ENCODE data around the gene ATP11A. TPM values are rescaled to one million over a fixed set of nuclear protein-coding genes. Genes with fewer than 3 reads are reported as not detected.
"Not testable (repeated sequence)": the region's sequence is repeated elsewhere in the genome, so short reads cannot be mapped to it uniquely, and the experiment has no call there.

Gene ATP11A
- total and polyA plus RNA-seq, 11 donors, result 20.5 to 146 (median 91.2) TPM

DNA sequence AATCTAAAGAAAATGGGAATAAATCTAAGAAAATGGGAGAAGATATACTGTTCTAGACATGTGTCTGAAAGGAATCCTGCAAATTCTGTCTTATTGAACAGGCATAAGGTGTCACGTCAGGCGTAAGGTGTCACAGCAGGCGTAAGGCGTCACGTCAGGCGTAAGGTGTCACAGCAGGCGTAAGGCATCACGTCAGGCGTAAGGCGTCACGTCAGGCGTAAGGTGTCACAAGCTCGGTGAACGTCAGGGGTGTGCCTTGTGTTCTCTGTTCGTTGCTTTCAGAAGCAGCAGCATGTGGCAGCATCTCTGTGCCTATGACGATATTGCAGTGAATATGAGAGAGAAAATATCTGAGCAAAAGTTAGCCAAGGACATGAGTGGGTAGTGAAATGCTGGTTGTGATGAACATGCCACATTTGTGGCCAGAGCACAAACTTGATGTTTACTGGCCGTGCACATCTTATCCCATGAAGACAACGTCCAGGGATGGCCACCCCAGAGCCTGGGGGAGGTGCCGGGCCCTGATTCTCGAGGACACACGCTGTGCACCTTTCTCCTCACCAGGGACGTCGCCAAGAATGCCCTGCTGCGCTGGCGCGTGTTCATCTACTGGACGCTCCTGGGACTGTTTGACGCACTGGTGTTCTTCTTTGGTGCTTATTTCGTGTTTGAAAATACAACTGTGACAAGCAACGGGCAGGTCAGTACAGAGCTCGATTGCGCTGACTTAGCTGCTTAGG, 172.2 kb downstream of the ATP11A start:
- Histone ChIP-seq H3K36me3 (peaks cover 0 to 74% (median 70%) of the 10 kb centered on the region in 9 donors), H3K9me3 (no peaks in the 10 kb centered on the region), H3K4me1 (peaks cover 0 to 4% (median 0%) of the 10 kb centered on the region in 12 donors), H3K27ac (no peak overlapping the region), H3K27me3 (no peaks in the 10 kb centered on the region), H3K4me3 (no peak overlapping the region)
- DNase-seq, result no peak
- TF ChIP-seq CTCF (IDR thresholded peaks at IDR 0.05) (no peak), POLR2A (IDR thresholded peaks at IDR 0.05) (no peak)
- 82 to 91% (median 88%) methylated on average over 32 of the region's 32 CpGs for WGBS, 4 donors
- no peak for ATAC-seq
- intact Hi-C loops (cut with DNase I), result no loop called here

GRCh38 chr13:112863356-112863755, 173.5 kb downstream of the ATP11A start:
- peaks cover 0 to 74% (median 70%) of the 10 kb centered on the region in 9 donors for H3K36me3 ChIP-seq
- H3K27ac ChIP-seq; intact Hi-C loops (cut with DNase I); ATAC-seq; H3K27me3 ChIP-seq; H3K9me3 ChIP-seq; H3K4me1 ChIP-seq; DNase-seq; H3K4me3 ChIP-seq: not testable (repeated sequence)
- WGBS, 4 donors, result 90 to 97% (median 96%) methylated on average over 12 to 17 of the region's 17 CpGs

DNA sequence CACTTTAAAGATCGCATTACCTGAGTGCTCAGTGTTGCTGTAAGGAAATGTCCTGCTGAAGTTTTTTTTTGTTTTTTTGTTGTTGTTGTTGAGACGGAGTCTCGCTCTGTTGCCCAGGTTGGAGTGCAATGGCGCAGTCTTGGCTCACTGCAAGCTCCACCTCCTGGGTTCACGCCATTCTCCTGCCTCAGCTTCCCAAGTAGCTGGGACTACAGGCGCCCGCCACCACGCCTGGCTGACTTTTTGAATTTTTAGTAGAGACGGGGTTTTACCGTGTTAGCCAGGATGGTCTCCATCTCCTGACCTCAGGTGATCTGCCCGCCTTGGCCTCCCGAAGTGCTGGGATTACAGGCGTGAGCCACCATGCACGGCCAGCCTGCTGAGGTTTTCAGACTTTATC, 175.6 kb downstream of the ATP11A start:
- H3K27me3 ChIP-seq; H3K9me3 ChIP-seq; intact Hi-C loops (cut with DNase I); ATAC-seq; H3K27ac ChIP-seq; DNase-seq; H3K4me3 ChIP-seq; H3K4me1 ChIP-seq: not testable (repeated sequence)
- peaks cover 0 to 74% (median 63%) of the 10 kb centered on the region in 9 donors for H3K36me3 ChIP-seq
- WGBS, 4 donors, result 83 to 94% (median 88%) methylated on average over 14 of the region's 14 CpGs

DNA sequence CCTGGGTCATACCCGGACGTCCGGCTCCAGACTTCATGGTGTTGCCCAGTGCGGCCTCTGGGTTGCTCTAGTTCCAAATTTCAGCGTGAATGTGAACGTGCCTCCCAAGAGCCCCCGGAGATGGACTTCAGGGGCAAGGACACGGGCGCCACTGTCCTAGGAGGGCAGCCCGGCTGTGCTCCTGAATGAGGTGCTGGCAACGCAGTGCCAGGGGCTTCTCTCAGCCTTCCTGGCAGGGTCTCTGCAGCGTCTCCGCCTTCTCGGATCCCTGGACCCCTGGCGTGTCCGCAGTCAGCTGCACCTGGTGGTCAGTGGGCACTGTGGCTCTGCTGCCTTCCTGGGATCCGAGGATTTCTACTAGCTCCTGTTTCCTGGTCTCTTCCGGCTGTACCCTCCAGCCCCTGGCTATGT, 177.5 kb downstream of the ATP11A start:
- intact Hi-C loops (cut with DNase I), result no loop called here
- TF ChIP-seq POLR2A (IDR thresholded peaks at IDR 0.05), result no peak
- no peak for TF ChIP-seq CTCF (IDR thresholded peaks at IDR 0.05)
- no peak overlapping the region for H3K4me3 ChIP-seq
- ATAC-seq, result no peak
- no peaks in the 10 kb centered on the region for H3K4me1 ChIP-seq
- no peaks in the 10 kb centered on the region for H3K27me3 ChIP-seq
- WGBS, 4 donors, result 93 to 98% (median 95%) methylated on average over 17 to 18 of the region's 18 CpGs
- peaks cover 0 to 63% (median 51%) of the 10 kb centered on the region in 9 donors for H3K36me3 ChIP-seq
- no peak overlapping the region for H3K27ac ChIP-seq
- peak in 1 of 5 donors; percentile 10 for DNase-seq
- H3K9me3 ChIP-seq, result no peaks in the 10 kb centered on the region

- no peak for TF ChIP-seq CTCF (IDR thresholded peaks at IDR 0.05)
- TF ChIP-seq POLR2A (IDR thresholded peaks at IDR 0.05), result no peak
- Histone ChIP-seq H3K9me3 (no peaks in the 10 kb centered on the region), H3K36me3 (peaks cover 0 to 60% (median 47%) of the 10 kb centered on the region in 9 donors), H3K4me3 (no peak overlapping the region), H3K27me3 (no peaks in the 10 kb centered on the region), H3K27ac (no peak overlapping the region), H3K4me1 (no peaks in the 10 kb centered on the region)
- 92 to 95% (median 94%) methylated on average over 5 of the region's 5 CpGs for WGBS, 4 donors
- intact Hi-C loops (cut with DNase I), result no loop called here
- ATAC-seq (no peak), DNase-seq (no peak)
Observed at GRCh38 chr13:112868308-112868707, 178.5 kb downstream of the ATP11A start.
